ENCODE measurements around the gene RBM4B. TPM values are rescaled to one million over a fixed set of nuclear protein-coding genes. Genes with fewer than 3 reads are reported as not detected.
A peak's percentile ranks its signal among the peaks of the same experiment; 100 is the strongest.

Gene RBM4B
- total RNA-seq, 1 experiment from 2014 or later: 33.6 TPM

GRCh38 chr11:66653123-66653522 is 24.6 kb downstream of the RBM4B start:
- ChIA-PET CTCF (no interaction called here), POLR2A (interaction anchor here (0.6 to 0.8 kb wide), 3 partner anchors 10 to 146 kb away, joined by 3 to 4 read pairs (median 3); no protein-coding TSS in a partner anchor)
- H3K27ac ChIP-seq (ENCODE audit: low read length): no peak overlapping the region
- BruUV-seq (replicated peaks): no TSS peak
- no peak overlapping the region for H3K4me3 ChIP-seq (ENCODE audit: low read depth in 2 of 2, low read length in 2 of 2)
- H3K4me1 ChIP-seq (ENCODE audit: control insufficient read depth, insufficient read depth, low read length): no peaks in the 10 kb centered on the region
- no peaks in the 10 kb centered on the region for H3K9me3 ChIP-seq (ENCODE audit: control insufficient read depth, insufficient read depth, low read depth, low read length)
- in situ Hi-C loops (cut with HindIII; ENCODE audit: low pct_unique_long_range_greater_than_20kb, low sequenced_read_pairs): no loop called here
- no peak for DNase-seq (ENCODE audit: low read depth, low spot score)
- TF ChIP-seq TCF7L2 (IDR thresholded peaks at IDR 0.05; ENCODE audit: low read depth, low read length) (no peak), CTCF (IDR thresholded peaks at IDR 0.05) (no peak), SIN3A (IDR thresholded peaks at IDR 0.05; ENCODE audit: borderline replicate concordance, insufficient read depth, low read depth, low read length) (no peak), POLR2AphosphoS5 (IDR thresholded peaks at IDR 0.05; ENCODE audit: low read depth, low read length) (no peak; the same call in 1 of the 2 replicates)
- TF ChIP-seq, protein P1, sequence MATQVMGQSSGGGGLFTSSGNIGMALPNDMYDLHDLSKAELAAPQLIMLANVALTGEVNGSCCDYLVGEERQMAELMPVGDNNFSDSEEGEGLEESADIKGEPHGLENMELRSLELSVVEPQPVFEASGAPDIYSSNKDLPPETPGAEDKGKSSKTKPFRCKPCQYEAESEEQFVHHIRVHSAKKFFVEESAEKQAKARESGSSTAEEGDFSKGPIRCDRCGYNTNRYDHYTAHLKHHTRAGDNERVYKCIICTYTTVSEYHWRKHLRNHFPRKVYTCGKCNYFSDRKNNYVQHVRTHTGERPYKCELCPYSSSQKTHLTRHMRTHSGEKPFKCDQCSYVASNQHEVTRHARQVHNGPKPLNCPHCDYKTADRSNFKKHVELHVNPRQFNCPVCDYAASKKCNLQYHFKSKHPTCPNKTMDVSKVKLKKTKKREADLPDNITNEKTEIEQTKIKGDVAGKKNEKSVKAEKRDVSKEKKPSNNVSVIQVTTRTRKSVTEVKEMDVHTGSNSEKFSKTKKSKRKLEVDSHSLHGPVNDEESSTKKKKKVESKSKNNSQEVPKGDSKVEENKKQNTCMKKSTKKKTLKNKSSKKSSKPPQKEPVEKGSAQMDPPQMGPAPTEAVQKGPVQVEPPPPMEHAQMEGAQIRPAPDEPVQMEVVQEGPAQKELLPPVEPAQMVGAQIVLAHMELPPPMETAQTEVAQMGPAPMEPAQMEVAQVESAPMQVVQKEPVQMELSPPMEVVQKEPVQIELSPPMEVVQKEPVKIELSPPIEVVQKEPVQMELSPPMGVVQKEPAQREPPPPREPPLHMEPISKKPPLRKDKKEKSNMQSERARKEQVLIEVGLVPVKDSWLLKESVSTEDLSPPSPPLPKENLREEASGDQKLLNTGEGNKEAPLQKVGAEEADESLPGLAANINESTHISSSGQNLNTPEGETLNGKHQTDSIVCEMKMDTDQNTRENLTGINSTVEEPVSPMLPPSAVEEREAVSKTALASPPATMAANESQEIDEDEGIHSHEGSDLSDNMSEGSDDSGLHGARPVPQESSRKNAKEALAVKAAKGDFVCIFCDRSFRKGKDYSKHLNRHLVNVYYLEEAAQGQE (IDR thresholded peaks at IDR 0.05; ENCODE audit: insufficient read depth in 1 of 2, low read depth in 2 of 2, low read length in 1 of 2): no peak
- H3K36me3 ChIP-seq (ENCODE audit: control insufficient read depth, insufficient read depth, low read length): peaks cover 9% of the 10 kb centered on the region; the same call in 1 of the 2 replicates
- peak; percentile 8; the same call in 1 of the 2 replicates for ATAC-seq
- H3K27me3 ChIP-seq (ENCODE audit: control insufficient read depth, insufficient read depth, low read length): no peaks in the 10 kb centered on the region
- intact Hi-C loops (cut with micrococcal nuclease; ENCODE audit: unreplicated experiment): no loop called here

DNA sequence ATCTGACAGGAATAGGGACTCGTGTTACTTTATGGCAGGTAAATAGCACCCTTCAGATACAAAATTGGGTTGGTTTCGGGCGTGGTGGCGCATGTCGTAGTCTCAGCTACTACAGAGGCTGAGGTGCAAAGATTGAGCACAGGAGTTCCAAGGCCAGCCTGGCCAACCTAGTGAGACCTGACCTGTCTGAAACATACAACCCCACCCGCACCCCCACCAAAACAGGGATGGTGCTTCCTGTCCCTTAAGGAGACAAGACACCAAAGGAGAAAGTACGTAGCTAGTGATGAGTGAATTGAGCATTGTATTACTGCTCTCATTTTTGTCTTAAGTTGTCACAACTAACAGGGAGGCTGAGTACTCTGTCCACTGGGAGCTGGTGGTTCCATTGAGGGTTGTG is 25.0 kb downstream of the RBM4B start:
- peaks cover 10% of the 10 kb centered on the region for H3K36me3 ChIP-seq (ENCODE audit: control insufficient read depth, insufficient read depth, low read length)
- TSS peak; percentile 23 for BruUV-seq (replicated peaks)

More for the DNA sequence above, 25.0 kb downstream of the RBM4B start:
- no peak for DNase-seq (ENCODE audit: low read depth, low spot score)
- ChIA-PET CTCF (no interaction called here), POLR2A (interaction anchor here (0.6 kb wide), 1 partner anchor 147 kb away, joined by 3 read pairs; no protein-coding TSS in a partner anchor)
- ATAC-seq: peak; percentile 39
- in situ Hi-C loops (cut with HindIII; ENCODE audit: low pct_unique_long_range_greater_than_20kb, low sequenced_read_pairs): no loop called here
- no peak for TF ChIP-seq CTCF (IDR thresholded peaks at IDR 0.05)
- intact Hi-C loops (cut with micrococcal nuclease; ENCODE audit: unreplicated experiment): no loop called here
- H3K4me1 ChIP-seq (ENCODE audit: control insufficient read depth, insufficient read depth, low read length): no peaks in the 10 kb centered on the region
- no peak overlapping the region for H3K4me3 ChIP-seq (ENCODE audit: low read depth in 2 of 2, low read length in 2 of 2)
- no peaks in the 10 kb centered on the region for H3K27me3 ChIP-seq (ENCODE audit: control insufficient read depth, insufficient read depth, low read length)
- no peaks in the 10 kb centered on the region for H3K9me3 ChIP-seq (ENCODE audit: control insufficient read depth, insufficient read depth, low read depth, low read length)
- H3K27ac ChIP-seq (ENCODE audit: low read length): no peak overlapping the region
